ENCODE measurements around the gene TAF1D. TPM values are rescaled to one million over a fixed set of nuclear protein-coding genes. Genes with fewer than 3 reads are reported as not detected.

The TAF1D gene
- total RNA-seq, 6 experiments from 2014 or later = 89.6 to 112 (median 97.0) TPM

GRCh38 chr11:93686226-93686625 lies 55.1 kb downstream of the TAF1D start:
- no peak overlapping the region for H3K27ac Mint-ChIP-seq
- no peak overlapping the region for H3K4me3 Mint-ChIP-seq

More at GRCh38 chr11:93686226-93686625, 55.1 kb downstream of the TAF1D start:
- Mint-ChIP-seq H3K9me3 (no peaks in the 10 kb centered on the region), H3K4me1 (ENCODE audit: low read depth) (peaks cover 11% of the 10 kb centered on the region), H3K27me3 (ENCODE audit: insufficient read depth) (no peaks in the 10 kb centered on the region), H3K36me3 (ENCODE audit: low read depth) (peaks cover 39% of the 10 kb centered on the region)
- no peak for DNase-seq
- no peak for TF ChIP-seq CTCF (IDR thresholded peaks at IDR 0.05)

Small RNA genes within 50 kb of the gene (microRNA-seq; reads per million reads assigned to microRNA genes)
- gene MIR1304 = 57.9 reads per million, percentile 42 among the genes with 10 or more reads in this experiment

Other genes with a start within 250 kb of the TAF1D start
- 10 to 100 TPM in 4 of 6 experiments, 1 to 10 TPM in 2; 8.6 to 13.1 (median 11.0) TPM for gene SMCO4, start 198.1 kb downstream of the TAF1D start, total RNA-seq (2021; fragmentation: NEBNext Ultra II Directional; extraction: Animal tissue kit (Norgen Biotek cat#: 25700))
- 1 to 10 TPM; 6.0 to 8.1 (median 7.2) TPM for gene CEP295, start 79.8 kb downstream of the TAF1D start, total RNA-seq (2021; fragmentation: NEBNext Ultra II Directional; extraction: Animal tissue kit (Norgen Biotek cat#: 25700))
- gene C11orf54, start 177 bp upstream of the TAF1D start, total RNA-seq (2021; fragmentation: NEBNext Ultra II Directional; extraction: Animal tissue kit (Norgen Biotek cat#: 25700)) = 10 to 100 TPM; 10.1 to 14.4 (median 12.7) TPM
- 10 to 100 TPM; 21.6 to 28.1 (median 25.5) TPM for gene MED17, start 42.8 kb upstream of the TAF1D start, total RNA-seq (2021; fragmentation: NEBNext Ultra II Directional; extraction: Animal tissue kit (Norgen Biotek cat#: 25700))
- gene VSTM5, start 109.1 kb upstream of the TAF1D start, total RNA-seq (2021; fragmentation: NEBNext Ultra II Directional; extraction: Animal tissue kit (Norgen Biotek cat#: 25700)) = under 1 TPM in 5 of 6 experiments, not detected in 1; 0.09 to 0.28 (median 0.20) TPM